ENCODE results near the gene TRIM37.
"Not testable (repeated sequence)": the region's sequence is repeated elsewhere in the genome, so short reads cannot be mapped to it uniquely, and the experiment has no call there.

Gene TRIM37

DNA sequence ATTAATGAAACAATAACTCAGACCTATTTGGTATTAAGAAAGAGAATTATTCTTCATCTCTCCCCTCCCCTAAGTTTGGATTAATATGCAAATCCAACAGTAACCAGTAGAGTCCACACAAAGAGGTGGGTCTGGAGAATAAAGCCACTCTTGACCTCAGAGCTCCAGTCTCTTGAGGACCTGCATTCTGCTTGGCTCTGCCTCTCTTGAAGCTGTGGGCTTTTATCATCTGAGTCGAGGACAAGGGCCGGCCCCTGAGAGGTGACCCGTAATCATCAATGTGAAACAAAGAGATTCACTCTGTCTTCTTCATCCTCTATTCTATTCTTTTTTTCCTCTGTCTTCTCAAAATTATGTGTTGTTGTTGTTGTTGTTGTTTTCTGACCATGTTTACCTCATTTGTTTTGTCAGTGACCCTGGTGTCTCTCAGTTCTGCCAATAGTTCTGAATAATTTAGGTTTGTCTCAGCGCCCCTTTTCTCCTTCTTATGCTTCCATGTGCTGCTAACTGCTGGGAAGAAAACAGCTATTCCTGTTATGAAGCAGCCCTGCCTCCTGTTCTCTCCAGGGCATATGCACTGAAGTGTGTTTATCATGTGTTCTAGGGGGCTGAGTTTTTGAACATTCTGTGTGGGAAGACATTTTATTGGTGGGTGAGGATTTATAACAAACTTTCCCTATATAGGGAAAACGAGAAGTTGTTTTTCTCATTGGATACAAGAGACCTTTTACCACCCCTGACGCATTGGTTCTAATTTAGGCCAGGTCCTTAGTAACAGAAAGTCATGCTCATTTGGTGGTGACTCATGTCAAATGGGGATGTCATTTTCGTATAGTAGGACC is 135.8 kb downstream of the TRIM37 start:
- H3K27me3 Mint-ChIP-seq = no peaks in the 10 kb centered on the region
- H3K4me3 Mint-ChIP-seq = no peak overlapping the region
- H3K27ac Mint-ChIP-seq = no peak overlapping the region
- H3K4me1 Mint-ChIP-seq (ENCODE audit: low read depth) = peaks cover 8% of the 10 kb centered on the region
- peaks cover under 1% of the 10 kb centered on the region for H3K36me3 Mint-ChIP-seq
- no peaks in the 10 kb centered on the region for H3K9me3 Mint-ChIP-seq (ENCODE audit: low read depth)

- Mint-ChIP-seq H3K36me3 (no peaks in the 10 kb centered on the region), H3K4me3 (no peak overlapping the region), H3K9me3 (ENCODE audit: low read depth) (no peaks in the 10 kb centered on the region), H3K4me1 (ENCODE audit: low read depth) (peaks cover 8% of the 10 kb centered on the region), H3K27ac (no peak overlapping the region), H3K27me3 (no peaks in the 10 kb centered on the region)
Observed at GRCh38 chr17:58969612-58970011, 137.1 kb downstream of the TRIM37 start.

- H3K27me3 Mint-ChIP-seq = no peaks in the 10 kb centered on the region
Observed at GRCh38 chr17:58969156-58969555, 137.5 kb downstream of the TRIM37 start.

DNA sequence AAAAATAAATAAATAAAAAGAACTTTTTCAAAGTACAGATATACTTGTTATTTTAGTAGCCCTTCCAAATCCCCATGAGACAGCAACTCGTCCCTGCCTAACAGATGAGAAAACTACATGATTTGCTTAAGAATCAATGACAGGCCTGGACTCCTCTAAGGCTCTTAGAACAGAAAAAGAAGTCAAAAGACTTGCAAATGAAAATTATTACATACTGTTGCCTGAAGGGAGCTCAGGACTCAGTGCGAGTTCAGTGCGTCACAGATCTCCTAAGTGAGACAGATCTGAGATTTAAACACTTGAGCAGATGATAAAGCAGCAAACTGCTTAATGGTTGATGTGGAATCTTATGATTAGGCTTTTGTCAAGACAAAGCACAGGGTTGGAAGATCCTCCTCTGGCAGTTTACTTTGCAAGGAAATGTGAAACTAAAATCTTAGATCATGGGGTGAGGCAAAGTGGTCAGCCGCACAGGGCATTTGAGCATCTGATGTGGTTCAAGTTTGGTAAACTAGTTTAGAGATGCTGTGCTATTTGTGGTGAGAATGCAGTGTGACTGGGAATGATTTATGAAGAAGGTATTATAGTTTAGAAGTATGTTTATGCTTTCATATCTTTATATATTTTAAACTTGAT is 138.1 kb downstream of the TRIM37 start:
- Mint-ChIP-seq H3K27me3 (no peaks in the 10 kb centered on the region), H3K27ac (no peak overlapping the region), H3K4me1 (ENCODE audit: low read depth) (peaks cover 8% of the 10 kb centered on the region), H3K36me3 (no peaks in the 10 kb centered on the region), H3K4me3 (no peak overlapping the region), H3K9me3 (ENCODE audit: low read depth) (no peaks in the 10 kb centered on the region)

More at GRCh38 chr17:58969156-58969555, 137.5 kb downstream of the TRIM37 start:
- H3K4me1 Mint-ChIP-seq (ENCODE audit: low read depth) = peaks cover 8% of the 10 kb centered on the region
- H3K9me3 Mint-ChIP-seq (ENCODE audit: low read depth) = no peaks in the 10 kb centered on the region
- no peak overlapping the region for H3K27ac Mint-ChIP-seq
- H3K4me3 Mint-ChIP-seq = no peak overlapping the region
- H3K36me3 Mint-ChIP-seq = no peaks in the 10 kb centered on the region

DNA sequence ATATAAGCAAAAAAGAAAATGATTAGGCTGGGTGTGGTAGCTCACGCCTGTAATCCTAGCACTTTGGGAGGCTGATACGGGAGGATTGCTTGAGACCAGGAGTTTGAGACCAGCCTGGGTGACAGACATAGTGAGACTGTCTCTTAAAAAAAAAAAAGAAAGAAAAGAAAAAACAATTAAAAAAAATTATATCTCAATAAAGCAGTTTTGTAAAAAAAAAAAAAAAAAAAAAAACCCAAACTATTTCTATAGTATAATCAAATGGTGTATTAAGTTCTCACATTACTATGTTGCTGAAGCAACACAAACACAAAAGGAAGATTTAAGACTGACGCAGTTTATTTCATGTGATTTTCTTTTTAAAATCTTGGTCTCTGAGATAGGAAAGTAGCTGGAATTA is 140.5 kb downstream of the TRIM37 start:
- no peak overlapping the region for H3K4me3 Mint-ChIP-seq
- no peaks in the 10 kb centered on the region for H3K36me3 Mint-ChIP-seq
- peaks cover 8% of the 10 kb centered on the region for H3K4me1 Mint-ChIP-seq (ENCODE audit: low read depth)
- no peaks in the 10 kb centered on the region for H3K27me3 Mint-ChIP-seq
- H3K27ac Mint-ChIP-seq = no peak overlapping the region
- no peaks in the 10 kb centered on the region for H3K9me3 Mint-ChIP-seq (ENCODE audit: low read depth)

- Mint-ChIP-seq H3K4me3 (no peak overlapping the region), H3K36me3 (no peaks in the 10 kb centered on the region), H3K27ac (no peak overlapping the region), H3K27me3 (no peaks in the 10 kb centered on the region), H3K4me1 (ENCODE audit: low read depth) (peaks cover 8% of the 10 kb centered on the region), H3K9me3 (ENCODE audit: low read depth) (no peaks in the 10 kb centered on the region)
Observed at GRCh38 chr17:58965221-58965620, 141.5 kb downstream of the TRIM37 start.

- Mint-ChIP-seq H3K27ac (no peak overlapping the region), H3K9me3 (ENCODE audit: low read depth) (no peaks in the 10 kb centered on the region), H3K27me3 (peaks cover 3% of the 10 kb centered on the region), H3K4me1 (ENCODE audit: low read depth) (no peaks in the 10 kb centered on the region), H3K36me3 (no peaks in the 10 kb centered on the region), H3K4me3 (no peak overlapping the region)
Observed at GRCh38 chr17:58960068-58960467, 146.6 kb downstream of the TRIM37 start.

- H3K4me1 Mint-ChIP-seq (ENCODE audit: low read depth); H3K27me3 Mint-ChIP-seq; H3K27ac Mint-ChIP-seq; H3K9me3 Mint-ChIP-seq (ENCODE audit: low read depth); H3K4me3 Mint-ChIP-seq; H3K36me3 Mint-ChIP-seq: not testable (repeated sequence)
Observed at GRCh38 chr17:58957725-58958073, 149.0 kb downstream of the TRIM37 start.

DNA sequence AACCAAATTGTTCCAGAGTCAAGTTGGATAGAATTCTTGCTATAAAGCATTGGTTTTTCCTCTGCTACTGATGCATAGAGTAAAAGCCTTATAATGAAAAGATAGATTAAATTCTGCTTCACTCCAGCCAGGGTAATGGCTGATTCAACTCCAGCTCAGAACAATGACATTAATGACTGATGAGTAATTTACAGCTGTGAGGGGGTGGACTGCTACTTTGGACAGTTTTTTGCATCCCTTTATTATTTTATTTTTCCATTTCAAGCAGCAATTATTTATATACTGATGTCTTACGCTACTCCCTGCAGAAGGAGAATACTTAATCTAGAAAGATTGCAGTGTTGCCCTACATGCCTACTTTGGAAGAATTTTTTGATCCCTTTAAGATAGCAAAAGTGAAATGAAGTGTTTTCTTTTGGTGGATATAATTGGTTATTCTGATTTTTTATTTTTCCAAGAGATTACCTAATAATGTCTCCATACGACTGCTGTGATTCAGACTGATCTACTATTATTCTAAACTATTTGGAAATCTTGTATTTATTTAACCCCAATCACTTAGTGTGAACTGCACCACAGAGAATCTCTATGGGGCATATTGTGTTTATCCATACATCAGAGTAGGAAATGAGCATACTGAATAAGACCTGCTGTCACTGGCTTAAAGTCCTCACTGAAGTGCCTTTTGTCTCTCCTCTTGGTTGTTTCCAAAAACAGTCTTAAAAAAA is 149.5 kb downstream of the TRIM37 start:
- peaks cover 3% of the 10 kb centered on the region for H3K36me3 Mint-ChIP-seq
- no peaks in the 10 kb centered on the region for H3K4me1 Mint-ChIP-seq (ENCODE audit: low read depth)
- no peaks in the 10 kb centered on the region for H3K9me3 Mint-ChIP-seq (ENCODE audit: low read depth)
- peaks cover 4% of the 10 kb centered on the region for H3K27me3 Mint-ChIP-seq
- no peak overlapping the region for H3K4me3 Mint-ChIP-seq
- H3K27ac Mint-ChIP-seq = no peak overlapping the region

GRCh38 chr17:58954358-58954757 is 152.3 kb downstream of the TRIM37 start:
- not testable (repeated sequence) for H3K4me3 Mint-ChIP-seq; H3K27me3 Mint-ChIP-seq; H3K9me3 Mint-ChIP-seq (ENCODE audit: low read depth); H3K27ac Mint-ChIP-seq; H3K4me1 Mint-ChIP-seq (ENCODE audit: low read depth)
- peaks cover 14% of the 10 kb centered on the region for H3K36me3 Mint-ChIP-seq

GRCh38 chr17:58947824-58948223 is 158.9 kb downstream of the TRIM37 start:
- H3K4me1 Mint-ChIP-seq (ENCODE audit: low read depth) = no peaks in the 10 kb centered on the region
- no peak overlapping the region for H3K4me3 Mint-ChIP-seq
- peaks cover 20% of the 10 kb centered on the region for H3K36me3 Mint-ChIP-seq
- peaks cover 15% of the 10 kb centered on the region for H3K27me3 Mint-ChIP-seq
- peaks cover 16% of the 10 kb centered on the region for H3K9me3 Mint-ChIP-seq (ENCODE audit: low read depth)
- no peak overlapping the region for H3K27ac Mint-ChIP-seq

- no peak overlapping the region for H3K27ac Mint-ChIP-seq
- peaks cover 20% of the 10 kb centered on the region for H3K36me3 Mint-ChIP-seq
- no peaks in the 10 kb centered on the region for H3K4me1 Mint-ChIP-seq (ENCODE audit: low read depth)
- peaks cover 15% of the 10 kb centered on the region for H3K27me3 Mint-ChIP-seq
- H3K9me3 Mint-ChIP-seq (ENCODE audit: low read depth) = peaks cover 16% of the 10 kb centered on the region
- no peak overlapping the region for H3K4me3 Mint-ChIP-seq
Observed at GRCh38 chr17:58947411-58947810, 159.3 kb downstream of the TRIM37 start.

DNA sequence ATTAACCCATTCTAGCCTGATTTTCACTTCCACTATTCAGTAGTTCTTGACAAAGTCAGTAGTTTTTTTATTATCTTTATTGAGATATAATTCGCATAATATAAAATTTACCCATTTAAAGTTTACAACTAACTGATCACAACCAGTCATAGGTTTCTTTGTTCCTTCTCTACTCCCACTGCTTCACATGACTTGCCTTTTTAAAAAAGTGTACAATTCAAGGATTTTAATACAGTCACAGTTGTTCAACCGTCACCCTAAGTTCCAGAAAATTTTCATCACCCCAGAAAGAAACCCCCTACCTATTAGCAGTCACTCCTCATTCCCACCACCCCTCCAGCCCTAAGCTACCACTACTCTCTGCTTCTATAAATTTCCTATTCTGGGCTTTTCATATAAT is 162.5 kb downstream of the TRIM37 start:
- Mint-ChIP-seq H3K27ac (no peak overlapping the region), H3K4me3 (no peak overlapping the region), H3K27me3 (peaks cover 11% of the 10 kb centered on the region), H3K36me3 (peaks cover 8% of the 10 kb centered on the region), H3K9me3 (ENCODE audit: low read depth) (peaks cover 4% of the 10 kb centered on the region), H3K4me1 (ENCODE audit: low read depth) (no peaks in the 10 kb centered on the region)

GRCh38 chr17:58936295-58936694 is 170.4 kb downstream of the TRIM37 start:
- H3K4me1 Mint-ChIP-seq (ENCODE audit: low read depth) = no peaks in the 10 kb centered on the region
- H3K36me3 Mint-ChIP-seq = no peaks in the 10 kb centered on the region
- no peaks in the 10 kb centered on the region for H3K27me3 Mint-ChIP-seq
- H3K9me3 Mint-ChIP-seq (ENCODE audit: low read depth) = no peaks in the 10 kb centered on the region
- no peak overlapping the region for H3K27ac Mint-ChIP-seq
- H3K4me3 Mint-ChIP-seq = no peak overlapping the region

- no peak overlapping the region for H3K27ac Mint-ChIP-seq
- H3K27me3 Mint-ChIP-seq = peaks cover 2% of the 10 kb centered on the region
- no peak overlapping the region for H3K4me3 Mint-ChIP-seq
- H3K9me3 Mint-ChIP-seq (ENCODE audit: low read depth) = no peaks in the 10 kb centered on the region
- H3K4me1 Mint-ChIP-seq (ENCODE audit: low read depth) = no peaks in the 10 kb centered on the region
- no peaks in the 10 kb centered on the region for H3K36me3 Mint-ChIP-seq
Observed at GRCh38 chr17:58932956-58933355, 173.7 kb downstream of the TRIM37 start.

Measured in activated naive CD8-positive, alpha-beta T cell (primary cell).